WERI-Rb-1 (cell line): ENCODE data around the gene MYLK.

Experiments used
- DNase-seq: peaks from one replicate; pipeline ENCODE4 v3.0.0-alpha.2; 2020
- H3K27ac ChIP-seq: fragments of 250-450 bp; sonication (Bioruptor Pico); 2 replicates; pipeline ENCODE4 v1.5.1; 2020; ENCODE audit warnings: mild to moderate bottlenecking, moderate library complexity
- H3K27me3 ChIP-seq: fragments of 250-450 bp; sonication (Bioruptor Pico); 2 replicates; pipeline ENCODE4 v1.5.1; 2021; ENCODE audit warnings: mild to moderate bottlenecking, low read depth, moderate library complexity; ENCODE audit not compliant: insufficient read depth, severe bottlenecking
- H3K36me3 ChIP-seq: fragments of 250-450 bp; sonication (Bioruptor Pico); 2 replicates; pipeline ENCODE4 v1.5.1; 2020; ENCODE audit warnings: mild to moderate bottlenecking, moderate library complexity
- H3K4me3 ChIP-seq: 2 replicates; pipeline ENCODE4 v1.5.1; 2011; ENCODE audit warnings: low read depth, mild to moderate bottlenecking, control low read depth, low read length
- H3K9me3 ChIP-seq: fragments of 250-450 bp; sonication (Bioruptor Pico); 2 replicates; pipeline ENCODE4 v1.5.1; 2021; ENCODE audit warnings: mild to moderate bottlenecking, moderate library complexity; ENCODE audit not compliant: severe bottlenecking
- TF ChIP-seq, protein P1 (sequence below): IDR thresholded peaks from 2 replicates; pipeline ENCODE4 v1.5.1; 2011; ENCODE audit warnings: low read depth, mild to moderate bottlenecking, control low read depth, inconsistent platforms, low read length

The MYLK gene

DNA sequence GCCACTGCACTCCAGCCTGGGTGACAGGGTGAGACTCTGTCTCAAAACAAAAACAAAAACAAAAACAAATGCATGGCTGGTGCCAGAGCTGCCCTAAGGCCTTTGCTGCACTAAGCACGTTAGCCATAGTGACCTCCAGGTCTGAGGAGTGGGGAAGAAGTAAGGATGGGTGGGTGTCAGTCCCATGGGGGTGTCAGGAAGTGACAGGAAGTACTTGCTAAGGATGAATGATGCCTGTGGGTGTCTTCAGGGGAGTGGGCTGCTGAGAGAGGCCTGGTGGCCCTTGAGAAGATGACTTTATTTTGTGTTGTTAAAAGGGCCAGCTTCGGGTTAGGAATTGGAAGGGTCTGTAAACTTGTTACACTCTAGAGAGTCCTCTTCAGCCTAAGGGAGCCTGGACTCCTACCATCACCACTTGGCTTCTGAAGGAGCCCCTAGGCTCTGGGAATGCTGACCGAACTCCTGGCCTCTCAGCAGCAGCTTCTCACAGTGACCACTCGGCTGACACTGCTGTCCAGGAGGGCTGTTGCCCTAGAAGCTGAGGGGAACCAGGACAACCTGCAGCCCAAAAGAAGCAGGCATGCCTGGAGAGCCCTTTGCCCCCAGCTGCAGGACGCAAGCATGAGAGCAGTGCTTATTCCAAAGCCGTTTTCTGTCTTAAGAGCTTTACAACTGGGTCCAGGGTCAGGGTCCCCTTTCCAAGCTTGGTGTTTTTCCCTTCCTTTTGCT, 116.4 kb downstream of the MYLK start:
- no peaks in the 10 kb centered on the region for H3K27me3 ChIP-seq
- no peaks in the 10 kb centered on the region for H3K36me3 ChIP-seq
- no peak overlapping the region for H3K27ac ChIP-seq
- H3K4me3 ChIP-seq: no peak overlapping the region
- no peak for DNase-seq
- TF ChIP-seq, protein P1, sequence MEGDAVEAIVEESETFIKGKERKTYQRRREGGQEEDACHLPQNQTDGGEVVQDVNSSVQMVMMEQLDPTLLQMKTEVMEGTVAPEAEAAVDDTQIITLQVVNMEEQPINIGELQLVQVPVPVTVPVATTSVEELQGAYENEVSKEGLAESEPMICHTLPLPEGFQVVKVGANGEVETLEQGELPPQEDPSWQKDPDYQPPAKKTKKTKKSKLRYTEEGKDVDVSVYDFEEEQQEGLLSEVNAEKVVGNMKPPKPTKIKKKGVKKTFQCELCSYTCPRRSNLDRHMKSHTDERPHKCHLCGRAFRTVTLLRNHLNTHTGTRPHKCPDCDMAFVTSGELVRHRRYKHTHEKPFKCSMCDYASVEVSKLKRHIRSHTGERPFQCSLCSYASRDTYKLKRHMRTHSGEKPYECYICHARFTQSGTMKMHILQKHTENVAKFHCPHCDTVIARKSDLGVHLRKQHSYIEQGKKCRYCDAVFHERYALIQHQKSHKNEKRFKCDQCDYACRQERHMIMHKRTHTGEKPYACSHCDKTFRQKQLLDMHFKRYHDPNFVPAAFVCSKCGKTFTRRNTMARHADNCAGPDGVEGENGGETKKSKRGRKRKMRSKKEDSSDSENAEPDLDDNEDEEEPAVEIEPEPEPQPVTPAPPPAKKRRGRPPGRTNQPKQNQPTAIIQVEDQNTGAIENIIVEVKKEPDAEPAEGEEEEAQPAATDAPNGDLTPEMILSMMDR: no peak
- H3K9me3 ChIP-seq: no peaks in the 10 kb centered on the region

DNA sequence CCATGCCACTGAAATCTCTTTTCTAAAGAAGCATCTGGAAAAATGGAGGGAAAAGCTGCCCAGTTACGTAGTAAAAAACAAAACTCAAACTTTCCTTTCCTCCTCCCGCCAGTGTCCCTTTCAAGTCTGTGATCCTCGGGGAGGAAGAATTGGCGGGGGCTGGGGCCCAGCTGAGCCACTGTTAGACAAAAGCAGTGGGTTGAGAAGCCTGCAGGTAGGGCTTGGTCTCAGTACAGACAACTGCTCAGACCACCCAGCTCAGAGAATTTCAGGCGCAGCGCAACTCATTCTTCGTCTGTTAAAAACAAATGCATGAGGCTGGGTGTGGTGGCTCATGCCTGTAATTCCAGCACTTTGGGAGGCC, 117.1 kb downstream of the MYLK start:
- no peak for DNase-seq
- Histone ChIP-seq H3K27me3 (no peaks in the 10 kb centered on the region), H3K4me3 (no peak overlapping the region), H3K36me3 (no peaks in the 10 kb centered on the region), H3K27ac (no peak overlapping the region), H3K9me3 (no peaks in the 10 kb centered on the region)
- TF ChIP-seq, protein P1: no peak

DNA sequence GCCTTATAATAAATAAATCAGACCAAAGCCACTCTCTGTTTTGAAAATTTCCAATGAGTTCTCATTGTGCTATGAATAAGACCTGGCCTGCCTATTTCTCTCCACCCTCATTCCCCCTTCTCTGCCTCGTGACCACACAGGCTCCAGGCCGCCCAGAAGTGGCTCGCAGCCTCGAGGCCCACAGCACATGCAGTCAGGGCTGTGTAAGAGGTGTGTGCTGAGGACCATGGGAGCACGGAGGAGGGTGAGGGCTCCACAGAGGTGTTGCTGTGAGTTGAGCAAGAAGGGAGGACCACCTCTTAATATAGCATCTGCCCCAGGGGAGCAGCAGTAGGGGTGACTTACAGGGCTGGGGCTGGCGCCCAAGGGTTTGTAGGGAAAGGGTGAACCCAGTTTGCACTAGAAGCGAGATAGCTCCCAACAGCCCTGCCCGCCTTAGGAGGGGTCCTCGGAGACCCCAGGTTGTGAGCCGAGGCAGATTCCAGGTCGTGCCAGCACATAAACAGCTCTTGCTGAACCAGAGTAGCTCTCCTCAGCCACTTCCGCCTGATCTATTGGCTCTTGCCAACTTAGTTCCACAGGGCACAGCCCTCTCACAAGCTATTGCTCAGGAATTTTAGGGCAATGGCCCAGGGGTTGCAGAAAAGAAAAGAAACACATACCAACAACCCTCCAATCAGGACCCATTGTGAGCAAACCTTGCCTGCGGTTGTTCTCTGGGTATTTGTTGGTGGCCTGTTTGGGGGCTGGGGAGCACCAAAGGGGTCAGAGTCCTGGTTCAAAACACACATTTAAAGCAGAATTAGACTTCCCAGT, 117.7 kb downstream of the MYLK start:
- Histone ChIP-seq H3K9me3 (no peaks in the 10 kb centered on the region), H3K4me3 (no peak overlapping the region), H3K27ac (no peak overlapping the region), H3K36me3 (no peaks in the 10 kb centered on the region), H3K27me3 (no peaks in the 10 kb centered on the region)
- TF ChIP-seq, protein P1: no peak
- no peak for DNase-seq

DNA sequence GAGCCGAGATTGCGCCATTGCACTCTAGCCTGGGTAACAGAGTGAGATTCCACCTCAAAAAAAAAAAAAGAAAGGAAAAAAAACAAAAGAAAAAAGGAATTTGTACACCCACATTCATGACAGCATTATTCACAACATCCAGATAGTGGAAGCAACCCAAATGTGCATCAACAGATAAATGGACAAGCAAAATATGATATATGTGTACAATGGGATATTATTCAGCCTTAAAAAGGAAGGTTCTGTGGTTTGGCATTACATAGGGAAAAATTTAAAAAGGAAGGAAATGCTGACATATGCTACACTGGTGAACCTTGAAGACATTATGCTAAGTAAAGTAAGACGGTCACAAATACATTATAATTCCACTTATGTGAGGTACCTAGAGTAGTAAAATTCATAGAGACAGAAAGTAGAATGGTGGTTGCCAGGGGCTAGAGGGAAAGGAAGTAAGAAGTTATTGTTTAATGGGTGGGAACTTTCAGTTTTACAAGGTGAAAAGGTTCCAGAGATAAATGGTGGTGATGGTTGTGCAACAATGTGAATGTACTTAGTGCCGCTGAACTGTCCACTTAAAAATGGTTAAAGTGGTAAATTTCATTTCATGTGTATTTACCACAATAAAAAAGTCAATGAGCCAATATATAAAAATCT, 118.5 kb downstream of the MYLK start:
- H3K4me3 ChIP-seq: no peak overlapping the region
- TF ChIP-seq, protein P1: no peak
- no peak for DNase-seq
- no peak overlapping the region for H3K27ac ChIP-seq
- H3K27me3 ChIP-seq: no peaks in the 10 kb centered on the region
- H3K36me3 ChIP-seq: no peaks in the 10 kb centered on the region
- no peaks in the 10 kb centered on the region for H3K9me3 ChIP-seq

DNA sequence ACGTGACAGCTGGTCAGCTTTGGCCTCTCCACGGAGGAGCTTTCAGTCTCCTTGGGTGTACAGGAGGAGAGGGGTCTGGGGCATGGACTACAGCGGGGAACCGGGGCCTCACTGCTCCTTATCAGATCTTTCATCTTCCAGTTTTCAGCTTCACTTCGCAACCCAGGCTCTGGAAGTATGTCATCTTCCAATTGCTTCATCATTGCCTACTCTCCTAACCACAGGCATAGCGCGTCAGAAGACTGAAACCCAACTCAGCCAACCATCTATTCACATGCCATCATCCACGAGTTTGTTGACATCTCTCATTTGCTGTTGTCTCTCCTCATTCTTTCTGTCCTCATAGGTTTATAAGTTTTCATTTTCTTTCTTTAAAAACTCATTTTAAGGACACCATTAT, 119.5 kb downstream of the MYLK start:
- TF ChIP-seq, protein P1: no peak
- Histone ChIP-seq H3K27ac (no peak overlapping the region), H3K9me3 (no peaks in the 10 kb centered on the region), H3K4me3 (no peak overlapping the region), H3K27me3 (no peaks in the 10 kb centered on the region), H3K36me3 (no peaks in the 10 kb centered on the region)
- DNase-seq: no peak
